Measurements from ENCODE around the gene MERTK.

Gene MERTK

DNA sequence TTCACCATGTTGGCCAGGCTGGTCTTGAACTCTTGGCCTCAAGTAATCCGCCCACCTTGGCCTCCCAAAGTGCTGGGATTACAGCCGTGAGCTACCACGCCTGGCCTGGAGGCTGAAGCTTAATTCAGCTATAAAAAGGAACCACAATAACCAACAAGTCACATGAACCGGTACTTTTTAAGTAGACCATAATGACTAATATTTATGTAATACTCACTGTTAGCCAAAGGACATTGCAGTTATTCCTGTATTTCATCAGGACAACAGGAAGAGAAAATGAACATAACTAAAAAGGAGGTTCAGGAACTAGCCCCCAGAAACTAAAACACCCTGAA, 107.6 kb downstream of the MERTK start:
- TF ChIP-seq EZH2phosphoT487 (IDR thresholded peaks at IDR 0.05; ENCODE audit: borderline replicate concordance, low read length), result no peak
- TF ChIP-seq, protein P1, sequence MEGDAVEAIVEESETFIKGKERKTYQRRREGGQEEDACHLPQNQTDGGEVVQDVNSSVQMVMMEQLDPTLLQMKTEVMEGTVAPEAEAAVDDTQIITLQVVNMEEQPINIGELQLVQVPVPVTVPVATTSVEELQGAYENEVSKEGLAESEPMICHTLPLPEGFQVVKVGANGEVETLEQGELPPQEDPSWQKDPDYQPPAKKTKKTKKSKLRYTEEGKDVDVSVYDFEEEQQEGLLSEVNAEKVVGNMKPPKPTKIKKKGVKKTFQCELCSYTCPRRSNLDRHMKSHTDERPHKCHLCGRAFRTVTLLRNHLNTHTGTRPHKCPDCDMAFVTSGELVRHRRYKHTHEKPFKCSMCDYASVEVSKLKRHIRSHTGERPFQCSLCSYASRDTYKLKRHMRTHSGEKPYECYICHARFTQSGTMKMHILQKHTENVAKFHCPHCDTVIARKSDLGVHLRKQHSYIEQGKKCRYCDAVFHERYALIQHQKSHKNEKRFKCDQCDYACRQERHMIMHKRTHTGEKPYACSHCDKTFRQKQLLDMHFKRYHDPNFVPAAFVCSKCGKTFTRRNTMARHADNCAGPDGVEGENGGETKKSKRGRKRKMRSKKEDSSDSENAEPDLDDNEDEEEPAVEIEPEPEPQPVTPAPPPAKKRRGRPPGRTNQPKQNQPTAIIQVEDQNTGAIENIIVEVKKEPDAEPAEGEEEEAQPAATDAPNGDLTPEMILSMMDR (IDR thresholded peaks at IDR 0.05; ENCODE audit: low read depth, low read length, poor library complexity, severe bottlenecking), result no peak
- Histone ChIP-seq H3K79me2 (ENCODE audit: control insufficient read depth, low read length) (no peaks in the 10 kb centered on the region), H3K9me2 (replicated peaks; ENCODE audit: control insufficient read depth, low read length) (no peaks in the 10 kb centered on the region), H3K36me3 (ENCODE audit: control insufficient read depth, low read length) (no peaks in the 10 kb centered on the region), H4K20me1 (ENCODE audit: control insufficient read depth, insufficient read depth, low read depth, low read length) (no peaks in the 10 kb centered on the region), H3K4me3 (ENCODE audit: low read length) (no peak overlapping the region), H3K27ac (ENCODE audit: low read depth, low read length) (no peak overlapping the region), H3K9me3 (ENCODE audit: control insufficient read depth, insufficient read depth, low read length) (no peaks in the 10 kb centered on the region), H3K27me3 (ENCODE audit: control insufficient read depth, low read length) (0 out of 2 replicates have a peak, but pooled peaks cover 5% of the 10 kb centered on the region), H3K4me1 (ENCODE audit: control insufficient read depth, low read length) (peaks cover 12% of the 10 kb centered on the region), H3K4me2 (ENCODE audit: low read length) (no peak overlapping the region), H3F3A (ENCODE audit: control insufficient read depth, insufficient read depth) (peaks cover 6% of the 10 kb centered on the region)

DNA sequence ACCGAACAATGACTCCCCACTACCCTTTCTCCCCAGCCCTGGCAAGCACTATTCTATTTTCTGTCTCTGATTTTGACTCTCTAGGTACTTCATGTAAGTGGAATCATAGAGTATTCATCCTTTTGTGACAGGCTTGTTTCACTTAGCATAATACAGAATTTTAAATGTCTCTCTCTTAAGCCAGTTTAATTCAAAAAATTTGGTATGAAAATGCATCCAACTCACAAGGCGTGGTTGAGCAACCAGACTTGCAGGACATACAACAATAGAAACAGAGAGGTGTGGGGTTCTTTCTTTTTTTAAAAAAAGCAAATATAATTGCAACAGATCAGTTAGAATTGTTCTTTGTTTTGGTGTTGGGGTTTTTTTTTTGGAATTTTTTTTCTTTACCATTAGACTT, 109.1 kb downstream of the MERTK start:
- peaks cover 11% of the 10 kb centered on the region for H3K4me1 ChIP-seq (ENCODE audit: control insufficient read depth, low read length)
- no peaks in the 10 kb centered on the region for H3K79me2 ChIP-seq (ENCODE audit: control insufficient read depth, low read length)
- TF ChIP-seq, protein P1 (IDR thresholded peaks at IDR 0.05; ENCODE audit: low read depth, low read length, poor library complexity, severe bottlenecking), result no peak
- no peak for TF ChIP-seq EZH2phosphoT487 (IDR thresholded peaks at IDR 0.05; ENCODE audit: borderline replicate concordance, low read length)
- H4K20me1 ChIP-seq (ENCODE audit: control insufficient read depth, insufficient read depth, low read depth, low read length), result no peaks in the 10 kb centered on the region
- H3K36me3 ChIP-seq (ENCODE audit: control insufficient read depth, low read length), result no peaks in the 10 kb centered on the region
- H3K27ac ChIP-seq (ENCODE audit: low read depth, low read length), result no peak overlapping the region
- H3K4me3 ChIP-seq (ENCODE audit: low read length), result no peak overlapping the region
- H3K9me2 ChIP-seq (replicated peaks; ENCODE audit: control insufficient read depth, low read length), result no peaks in the 10 kb centered on the region
- 0 out of 2 replicates have a peak, but pooled peaks cover 5% of the 10 kb centered on the region for H3K27me3 ChIP-seq (ENCODE audit: control insufficient read depth, low read length)
- H3K9me3 ChIP-seq (ENCODE audit: control insufficient read depth, insufficient read depth, low read length), result no peaks in the 10 kb centered on the region
- no peaks in the 10 kb centered on the region for H3F3A ChIP-seq (ENCODE audit: control insufficient read depth, insufficient read depth)
- no peak overlapping the region for H3K4me2 ChIP-seq (ENCODE audit: low read length)

DNA sequence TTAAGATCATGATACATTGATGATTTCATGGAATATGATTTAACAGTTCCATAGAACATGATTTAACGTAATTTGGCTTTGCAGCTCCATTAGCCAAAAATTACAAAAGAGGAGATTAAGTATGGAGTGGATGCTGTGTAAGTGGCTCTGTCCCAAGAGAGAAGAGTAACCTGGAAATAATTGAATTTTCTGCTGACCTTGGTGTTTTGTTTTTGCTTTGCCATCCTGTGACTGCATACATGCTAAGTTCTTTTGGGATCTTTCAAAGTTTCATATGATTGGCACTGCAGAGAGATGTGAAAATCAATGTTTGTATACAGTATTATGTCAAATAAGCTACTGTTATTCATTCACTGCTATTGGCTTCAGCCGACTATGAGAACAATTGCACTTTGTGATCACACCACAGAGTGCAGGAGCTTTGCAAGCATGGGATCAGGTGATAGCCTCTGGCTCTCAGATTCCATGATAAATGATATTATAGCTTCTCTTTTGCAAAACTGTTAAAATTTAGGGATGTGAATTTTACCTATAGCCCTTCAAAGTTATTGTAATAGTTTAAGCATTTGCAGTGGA, 110.6 kb downstream of the MERTK start:
- H3K9me2 ChIP-seq (replicated peaks; ENCODE audit: control insufficient read depth, low read length), result no peaks in the 10 kb centered on the region
- TF ChIP-seq, protein P1 (IDR thresholded peaks at IDR 0.05; ENCODE audit: low read depth, low read length, poor library complexity, severe bottlenecking), result no peak
- no peak for TF ChIP-seq EZH2phosphoT487 (IDR thresholded peaks at IDR 0.05; ENCODE audit: borderline replicate concordance, low read length)
- no peak overlapping the region for H3K4me3 ChIP-seq (ENCODE audit: low read length)
- no peaks in the 10 kb centered on the region for H3K79me2 ChIP-seq (ENCODE audit: control insufficient read depth, low read length)
- 0 out of 2 replicates have a peak, but pooled peaks cover 5% of the 10 kb centered on the region for H3K27me3 ChIP-seq (ENCODE audit: control insufficient read depth, low read length)
- peaks cover 21% of the 10 kb centered on the region for H3K4me1 ChIP-seq (ENCODE audit: control insufficient read depth, low read length)
- no peak overlapping the region for H3K4me2 ChIP-seq (ENCODE audit: low read length)
- no peaks in the 10 kb centered on the region for H4K20me1 ChIP-seq (ENCODE audit: control insufficient read depth, insufficient read depth, low read depth, low read length)
- no peaks in the 10 kb centered on the region for H3K36me3 ChIP-seq (ENCODE audit: control insufficient read depth, low read length)
- no peaks in the 10 kb centered on the region for H3K9me3 ChIP-seq (ENCODE audit: control insufficient read depth, insufficient read depth, low read length)
- no peak overlapping the region for H3K27ac ChIP-seq (ENCODE audit: low read depth, low read length)
- no peaks in the 10 kb centered on the region for H3F3A ChIP-seq (ENCODE audit: control insufficient read depth, insufficient read depth)

Data from DOHH2 (cell line).